Subcutaneous abdominal adipose tissue (tissue), 5 donors: Measurements from ENCODE around the gene CCNL1.
"Not testable (repeated sequence)": the region's sequence is repeated elsewhere in the genome, so short reads cannot be mapped to it uniquely, and the experiment has no call there.

Experiments
- H3K27ac ChIP-seq: one replicate; pipeline ENCODE4 v1.7.0; 2013; ENCODE audit warnings: low read depth, mild to moderate bottlenecking, inconsistent platforms, low read length, moderate library complexity
- H3K27me3 ChIP-seq, 5 donors: one replicate each; pipeline ENCODE4 v1.7.0; 2013; ENCODE audit warnings: low read length in 5 of 5, inconsistent platforms in 1 of 5; ENCODE audit not compliant: control insufficient read depth in 5 of 5, insufficient read depth in 4 of 5
- H3K36me3 ChIP-seq, 5 donors: one replicate each; pipeline ENCODE4 v1.7.0; 2013; ENCODE audit warnings: low read length in 5 of 5; ENCODE audit not compliant: control insufficient read depth in 5 of 5, insufficient read depth in 5 of 5
- H3K4me1 ChIP-seq, 5 donors: one replicate each; pipeline ENCODE4 v1.7.0; 2013; ENCODE audit warnings: low read length in 5 of 5, mild to moderate bottlenecking in 3 of 5, moderate library complexity in 1 of 5; ENCODE audit not compliant: control insufficient read depth in 5 of 5, insufficient read depth in 5 of 5
- H3K4me3 ChIP-seq, 5 donors: one replicate each; pipeline ENCODE4 v1.7.0; 2013; ENCODE audit warnings: low read length in 5 of 5, low read depth in 1 of 5
- H3K9ac ChIP-seq, 5 donors: one replicate each; pipeline ENCODE4 v1.7.0; 2013; ENCODE audit warnings: low read length in 5 of 5, mild to moderate bottlenecking in 4 of 5, moderate library complexity in 3 of 5
- H3K9me3 ChIP-seq, 5 donors: one replicate each; pipeline ENCODE4 v1.7.0; 2013; ENCODE audit warnings: low read length in 5 of 5; ENCODE audit not compliant: control insufficient read depth in 5 of 5
- donor health status: healthy.
- donor health status: healthy.
- donor health status: healthy.
- donor health status: healthy.
- donor health status: healthy.

CCNL1 gene

GRCh38 chr3:157180262-157180661 is 20.3 kb upstream of the CCNL1 start:
- H3K27me3 ChIP-seq, result no peaks in the 10 kb centered on the region
- H3K4me3 ChIP-seq, result no peak overlapping the region
- H3K9me3 ChIP-seq, result no peaks in the 10 kb centered on the region
- H3K27ac ChIP-seq, result no peak overlapping the region
- H3K36me3 ChIP-seq, result peaks cover 0 to 5% (median 2%) of the 10 kb centered on the region in 5 donors
- H3K4me1 ChIP-seq, result peaks cover 4 to 13% (median 9%) of the 10 kb centered on the region in 5 donors
- no peak overlapping the region for H3K9ac ChIP-seq

DNA sequence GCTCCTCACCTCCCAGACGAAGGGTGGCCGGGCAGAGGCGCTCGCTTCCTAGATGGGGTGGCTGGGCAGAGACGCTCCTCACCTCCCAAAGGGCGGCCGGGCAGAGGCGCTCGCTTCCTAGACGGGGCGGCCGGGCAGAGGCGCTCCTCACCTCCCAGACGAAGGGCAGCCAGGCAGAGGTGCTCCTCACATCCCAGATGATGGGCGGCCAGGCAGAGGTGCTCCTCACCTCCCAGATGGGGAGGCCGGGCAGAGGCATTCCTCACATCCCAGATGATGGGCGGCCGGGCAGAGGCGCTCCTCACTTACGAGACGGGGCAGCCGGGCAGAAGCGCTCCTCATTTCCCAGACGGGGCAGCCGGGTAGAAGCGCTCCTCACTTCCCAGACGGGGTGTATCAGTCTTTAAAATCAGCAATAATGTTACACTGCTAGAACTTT is 19.4 kb upstream of the CCNL1 start:
- H3K4me3 ChIP-seq, result no peak overlapping the region
- H3K9me3 ChIP-seq, result no peaks in the 10 kb centered on the region
- H3K36me3 ChIP-seq, result peaks cover 0 to 2% (median 0%) of the 10 kb centered on the region in 5 donors
- H3K4me1 ChIP-seq, result peaks cover 7 to 16% (median 11%) of the 10 kb centered on the region in 5 donors
- H3K27ac ChIP-seq, result no peak overlapping the region
- H3K27me3 ChIP-seq, result no peaks in the 10 kb centered on the region
- H3K9ac ChIP-seq, result no peak overlapping the region

- H3K4me3 ChIP-seq, H3K9ac ChIP-seq, H3K36me3 ChIP-seq, H3K27ac ChIP-seq, H3K9me3 ChIP-seq, H3K27me3 ChIP-seq: not testable (repeated sequence)
- peaks cover 9 to 23% (median 16%) of the 10 kb centered on the region in 5 donors for H3K4me1 ChIP-seq
These were observed 18.8 kb upstream of the CCNL1 start for GRCh38 chr3:157178503-157179364.

DNA sequence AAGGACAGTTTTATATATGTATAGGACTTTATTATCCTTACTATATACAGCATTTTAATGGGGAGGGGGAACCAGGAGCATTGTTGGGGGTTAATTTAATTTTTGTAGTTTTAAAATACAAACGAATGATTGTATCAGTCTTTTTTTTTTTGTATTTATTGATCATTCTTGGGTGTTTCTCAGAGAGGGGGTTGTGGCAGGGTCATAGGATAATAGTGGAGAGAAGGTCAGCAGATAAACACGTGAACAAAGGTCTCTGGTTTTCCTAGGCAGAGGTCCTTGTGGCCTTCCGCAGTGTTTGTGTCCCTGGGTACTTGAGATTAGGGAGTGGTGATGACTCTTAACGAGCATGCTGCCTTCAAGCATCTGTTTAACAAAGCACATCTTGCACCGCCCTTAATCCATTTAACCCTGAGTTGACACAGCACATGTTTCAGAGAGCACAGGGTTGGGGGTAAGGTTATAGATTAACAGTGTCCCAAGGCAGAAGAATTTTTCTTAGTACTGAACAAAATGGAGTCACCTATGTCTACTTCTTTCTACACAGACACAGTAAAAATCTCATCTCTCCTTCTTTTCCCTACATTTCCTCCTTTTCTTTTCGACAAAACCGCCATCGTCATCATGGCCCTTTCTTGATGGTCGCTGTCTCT is 18.0 kb upstream of the CCNL1 start:
- H3K9ac ChIP-seq, H3K36me3 ChIP-seq, H3K4me3 ChIP-seq, H3K27me3 ChIP-seq, H3K9me3 ChIP-seq, H3K27ac ChIP-seq: not testable (repeated sequence)
- peaks cover 9 to 23% (median 16%) of the 10 kb centered on the region in 5 donors for H3K4me1 ChIP-seq

GRCh38 chr3:157176934-157177333 is 17.0 kb upstream of the CCNL1 start:
- H3K9me3 ChIP-seq, result no peaks in the 10 kb centered on the region
- peak overlapping the region in 1 of 5 donors; percentile 99 for H3K9ac ChIP-seq
- peaks cover 0 to 2% (median 0%) of the 10 kb centered on the region in 5 donors for H3K36me3 ChIP-seq
- H3K27ac ChIP-seq, result peak overlapping the region; percentile 100
- H3K4me1 ChIP-seq, result peaks cover 11 to 23% (median 16%) of the 10 kb centered on the region in 5 donors
- no peak overlapping the region for H3K4me3 ChIP-seq
- H3K27me3 ChIP-seq, result no peaks in the 10 kb centered on the region

- H3K4me1 ChIP-seq, result peaks cover 11 to 27% (median 20%) of the 10 kb centered on the region in 5 donors
- no peaks in the 10 kb centered on the region for H3K27me3 ChIP-seq
- no peaks in the 10 kb centered on the region for H3K9me3 ChIP-seq
- peaks cover 0 to 2% (median 0%) of the 10 kb centered on the region in 5 donors for H3K36me3 ChIP-seq
- peak overlapping the region; percentile 100 for H3K27ac ChIP-seq
- peak overlapping the region; percentile 75 to 97 (median 84) for H3K4me3 ChIP-seq
- peak overlapping the region; percentile 84 to 99 (median 92) for H3K9ac ChIP-seq
These were observed 16.0 kb upstream of the CCNL1 start for GRCh38 chr3:157175691-157176507.

- H3K36me3 ChIP-seq, result no peaks in the 10 kb centered on the region
- peak overlapping the region; percentile 100 for H3K27ac ChIP-seq
- peak overlapping the region; percentile 75 to 97 (median 84) for H3K4me3 ChIP-seq
- peak overlapping the region; percentile 84 to 99 (median 92) for H3K9ac ChIP-seq
- no peaks in the 10 kb centered on the region for H3K27me3 ChIP-seq
- H3K9me3 ChIP-seq, result no peaks in the 10 kb centered on the region
- peaks cover 11 to 30% (median 24%) of the 10 kb centered on the region in 5 donors for H3K4me1 ChIP-seq
These were observed 14.9 kb upstream of the CCNL1 start for GRCh38 chr3:157174649-157175498.

DNA sequence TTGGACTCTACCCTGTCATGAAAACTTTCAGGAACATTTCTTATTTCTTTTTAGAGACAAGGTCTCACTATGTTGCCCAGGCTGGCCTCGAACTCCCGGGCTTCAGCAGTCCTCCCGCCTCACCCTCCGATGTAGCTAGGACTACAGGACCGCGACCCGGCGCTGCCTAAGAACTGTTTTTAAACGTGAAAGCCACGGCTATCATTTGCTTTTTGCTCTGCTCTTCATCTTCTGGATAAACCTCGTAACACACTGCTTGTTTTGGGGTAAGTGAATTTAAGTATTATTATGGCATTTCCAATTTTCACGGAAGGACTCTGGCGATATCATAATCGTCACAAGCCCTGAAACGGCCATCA is 14.3 kb upstream of the CCNL1 start:
- Histone ChIP-seq H3K4me3 (peak overlapping the region; percentile 58 to 83 (median 67)), H3K36me3 (no peaks in the 10 kb centered on the region), H3K27me3 (no peaks in the 10 kb centered on the region), H3K9ac (peak overlapping the region; percentile 79 to 93 (median 91)), H3K9me3 (no peaks in the 10 kb centered on the region), H3K27ac (peak overlapping the region; percentile 100), H3K4me1 (peaks cover 11 to 30% (median 24%) of the 10 kb centered on the region in 5 donors)

DNA sequence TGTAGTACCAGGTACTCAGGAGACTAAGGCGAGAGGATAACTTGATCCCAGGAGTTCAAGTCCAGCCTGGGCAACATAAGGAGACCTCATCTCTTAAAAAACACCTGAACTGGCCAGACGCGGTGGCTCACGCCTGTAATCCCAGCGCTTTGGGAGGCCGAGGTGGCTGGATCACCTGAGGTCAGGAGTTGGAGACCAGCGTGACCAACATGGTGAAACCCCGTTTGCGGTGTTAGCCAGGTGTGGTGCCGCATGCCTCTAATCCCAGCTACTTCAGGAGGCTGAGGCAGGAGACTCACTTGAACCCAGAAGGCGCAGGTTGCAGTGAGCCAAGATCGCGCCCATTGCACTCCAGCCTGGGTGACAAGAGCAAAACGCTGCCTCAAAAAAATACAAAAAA is 13.4 kb upstream of the CCNL1 start:
- not testable (repeated sequence) for H3K36me3 ChIP-seq, H3K9me3 ChIP-seq, H3K9ac ChIP-seq, H3K27ac ChIP-seq, H3K4me3 ChIP-seq, H3K27me3 ChIP-seq
- H3K4me1 ChIP-seq, result peaks cover 11 to 30% (median 24%) of the 10 kb centered on the region in 5 donors
